HepG2 (cell line): ENCODE results near the gene RASGRP2.

Experiments
- CTCF ChIP-seq: sonication (generic); formaldehyde crosslinking; IDR thresholded peaks from 2 replicates; pipeline ENCODE4 v1.5.0; 2020; ENCODE audit warnings: mild to moderate bottlenecking, missing genetic modification reagents, moderate library complexity
- E2F1 ChIP-seq: sonication (generic); formaldehyde crosslinking; IDR thresholded peaks from 2 replicates; pipeline ENCODE4 v1.5.0; 2020; ENCODE audit warnings: missing genetic modification reagents
- HNF4A ChIP-seq: sonication (generic); formaldehyde crosslinking; IDR thresholded peaks from 2 replicates; pipeline ENCODE4 v1.4.0; 2020; ENCODE audit warnings: missing genetic modification reagents
- MXD1 ChIP-seq: sonication (generic); formaldehyde crosslinking; IDR thresholded peaks from 2 replicates; pipeline ENCODE4 v1.4.0; 2020; ENCODE audit warnings: mild to moderate bottlenecking, missing genetic modification reagents
- POLR2AphosphoS5 ChIP-seq: IDR thresholded peaks from 2 replicates; pipeline ENCODE4 v1.6.1; 2012; ENCODE audit warnings: low read depth, low read length
- ZNF879 ChIP-seq: sonication (generic); formaldehyde crosslinking; IDR thresholded peaks from 2 replicates; pipeline ENCODE4 v1.8.1; 2023; ENCODE audit warnings: missing genetic modification reagents

- TF ChIP-seq ZNF879 (CRISPR knock-in tag) (no peak), POLR2AphosphoS5 (no peak), CTCF (CRISPR knock-in tag) (no peak), E2F1 (CRISPR knock-in tag) (no peak), MXD1 (no peak), HNF4A (no peak)
Observed at GRCh38 chr11:64726867-64727530, 16.9 kb downstream of the RASGRP2 start.
